HG02798 (cell line): Measurements from ENCODE around the gene TOB1.
"Not testable (repeated sequence)": the region's sequence is repeated elsewhere in the genome, so short reads cannot be mapped to it uniquely, and the experiment has no call there.

ENCODE experiments used
- ATAC-seq: cut with Tn5 transposase; IDR thresholded peaks from one replicate; pipeline ENCODE4 v1.9.1; 2021; ENCODE audit warnings: mild to moderate bottlenecking; ENCODE audit not compliant: unreplicated experiment, poor library complexity

The TOB1 gene

GRCh38 chr17:50899005-50899460 is 32.9 kb upstream of the TOB1 start:
- ATAC-seq, result no peak

DNA sequence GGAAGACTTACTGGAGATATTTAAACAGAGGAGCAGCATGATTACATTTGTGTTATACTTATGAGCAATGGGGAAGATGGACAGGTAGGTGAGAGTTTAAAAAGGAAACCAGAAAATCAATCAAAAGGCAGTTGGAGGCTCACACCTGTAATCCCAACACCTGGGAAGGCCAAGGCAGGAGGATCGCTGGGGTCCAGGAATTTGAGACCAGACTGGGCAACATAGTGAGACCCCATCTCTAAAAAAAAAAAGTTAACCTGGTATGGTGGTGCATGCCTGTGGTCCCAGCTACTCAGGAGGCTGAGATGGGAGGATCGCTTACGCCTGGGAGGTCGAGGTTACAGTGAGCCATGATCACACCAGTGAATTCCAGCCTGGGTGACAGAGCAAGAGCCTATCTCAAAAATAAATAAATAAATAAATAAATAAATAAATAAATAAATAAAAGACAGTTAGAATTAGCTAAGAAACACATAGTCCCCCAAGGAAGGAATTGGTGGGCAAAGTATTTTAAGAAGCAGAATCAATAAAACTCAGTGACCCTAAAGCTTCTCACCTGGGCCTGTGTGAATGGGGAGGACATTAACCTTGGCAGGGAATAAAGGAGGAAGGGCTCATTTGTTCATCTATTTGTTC is 32.3 kb upstream of the TOB1 start:
- no peak for ATAC-seq

DNA sequence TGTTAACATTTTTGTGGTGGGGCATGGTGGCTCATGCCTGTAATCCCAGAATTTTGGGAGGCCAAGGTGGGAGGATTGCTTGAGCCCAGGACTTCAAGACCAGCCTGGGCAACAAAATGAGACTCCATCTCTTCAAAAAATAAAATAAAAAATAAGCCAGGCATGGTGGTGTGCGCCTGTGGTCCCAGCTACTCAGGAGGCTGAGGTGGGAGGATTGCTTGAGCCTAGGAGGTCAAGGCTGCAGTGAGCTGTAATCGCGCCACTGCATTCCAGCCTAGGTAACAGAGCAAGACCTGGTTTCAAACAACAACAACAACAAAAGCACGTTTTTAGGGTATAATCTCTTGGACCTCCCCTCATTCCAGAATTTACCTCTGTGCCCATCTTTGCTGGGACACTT is 28.4 kb upstream of the TOB1 start:
- ATAC-seq, result not testable (repeated sequence)

GRCh38 chr17:50893183-50893993 is 27.2 kb upstream of the TOB1 start:
- no peak for ATAC-seq

- ATAC-seq, result no peak
These were observed 26.1 kb upstream of the TOB1 start for GRCh38 chr17:50892101-50892776.

DNA sequence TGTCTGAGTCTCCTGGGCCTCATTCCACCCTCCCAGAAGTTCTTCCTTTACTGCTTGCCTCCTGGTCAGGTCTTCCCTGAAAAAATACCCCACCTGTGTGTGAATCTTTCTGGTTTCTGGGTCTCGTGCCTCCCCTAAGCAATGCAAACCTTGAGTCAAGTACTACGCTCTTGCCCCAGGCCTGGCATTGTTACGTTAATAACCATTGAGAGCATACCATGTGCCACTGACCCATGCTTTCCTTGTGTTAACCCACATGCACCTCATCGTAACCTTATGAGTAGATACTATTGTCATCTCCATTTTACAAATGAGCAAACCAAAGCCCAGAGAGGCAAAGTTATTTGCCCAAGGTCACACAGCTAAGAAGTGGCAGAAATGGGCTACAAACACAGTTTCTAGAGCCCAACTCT is 25.4 kb upstream of the TOB1 start:
- no peak for ATAC-seq

GRCh38 chr17:50890675-50891516 is 24.7 kb upstream of the TOB1 start:
- no peak for ATAC-seq

DNA sequence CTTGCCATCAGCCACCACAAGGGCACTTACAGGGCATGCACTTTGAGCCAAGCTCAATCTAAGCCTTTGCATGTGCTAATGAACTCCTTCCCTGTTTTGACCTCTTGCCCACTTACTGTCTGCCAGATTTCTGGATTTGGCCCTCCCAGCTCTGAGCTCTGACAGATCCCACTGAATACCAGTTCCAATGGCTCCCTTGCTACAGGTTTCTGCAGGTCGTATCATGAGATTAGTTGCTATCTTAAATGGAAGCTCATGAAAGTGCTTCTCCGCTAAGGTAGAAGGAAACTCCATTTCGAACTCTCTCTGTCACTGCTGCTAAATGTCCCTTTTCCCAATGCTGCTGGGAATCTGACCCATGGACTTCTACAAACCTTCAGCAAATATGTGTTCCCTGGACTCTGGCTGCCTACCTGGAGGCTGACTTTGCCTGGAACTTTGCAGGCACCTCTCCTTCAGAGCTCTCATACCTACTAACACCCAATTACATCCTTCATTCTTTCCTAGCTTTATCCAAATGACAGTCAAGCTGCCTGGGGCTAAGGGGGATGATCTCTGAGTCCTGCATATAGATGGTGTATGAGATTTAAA is 23.5 kb upstream of the TOB1 start:
- ATAC-seq, result no peak

DNA sequence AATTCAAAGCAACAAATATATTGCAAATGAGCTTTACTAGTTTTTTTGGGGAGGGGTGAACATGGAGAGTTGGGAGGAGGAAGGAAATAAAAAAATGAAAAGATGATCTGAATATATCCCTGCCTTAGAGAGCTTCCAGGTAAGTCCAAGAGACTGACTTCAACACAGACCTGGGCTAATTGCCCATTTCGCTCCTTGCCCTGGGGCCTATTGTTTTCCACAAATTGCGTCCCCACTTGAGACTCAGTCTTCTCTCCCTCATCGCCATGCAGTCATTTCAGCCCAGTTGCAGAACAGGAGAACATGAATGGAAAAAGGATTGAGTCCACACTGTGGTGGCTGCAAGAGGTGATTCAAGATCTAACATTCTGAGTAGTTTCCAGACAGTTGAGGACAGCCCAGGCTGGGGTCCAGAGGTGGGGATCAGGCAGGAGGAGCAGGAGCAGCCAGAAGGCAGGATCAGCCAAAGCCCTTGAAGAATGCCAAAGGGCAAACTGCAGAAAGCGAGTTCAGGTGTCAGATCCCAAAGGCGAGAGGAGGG is 21.6 kb upstream of the TOB1 start:
- no peak for ATAC-seq

DNA sequence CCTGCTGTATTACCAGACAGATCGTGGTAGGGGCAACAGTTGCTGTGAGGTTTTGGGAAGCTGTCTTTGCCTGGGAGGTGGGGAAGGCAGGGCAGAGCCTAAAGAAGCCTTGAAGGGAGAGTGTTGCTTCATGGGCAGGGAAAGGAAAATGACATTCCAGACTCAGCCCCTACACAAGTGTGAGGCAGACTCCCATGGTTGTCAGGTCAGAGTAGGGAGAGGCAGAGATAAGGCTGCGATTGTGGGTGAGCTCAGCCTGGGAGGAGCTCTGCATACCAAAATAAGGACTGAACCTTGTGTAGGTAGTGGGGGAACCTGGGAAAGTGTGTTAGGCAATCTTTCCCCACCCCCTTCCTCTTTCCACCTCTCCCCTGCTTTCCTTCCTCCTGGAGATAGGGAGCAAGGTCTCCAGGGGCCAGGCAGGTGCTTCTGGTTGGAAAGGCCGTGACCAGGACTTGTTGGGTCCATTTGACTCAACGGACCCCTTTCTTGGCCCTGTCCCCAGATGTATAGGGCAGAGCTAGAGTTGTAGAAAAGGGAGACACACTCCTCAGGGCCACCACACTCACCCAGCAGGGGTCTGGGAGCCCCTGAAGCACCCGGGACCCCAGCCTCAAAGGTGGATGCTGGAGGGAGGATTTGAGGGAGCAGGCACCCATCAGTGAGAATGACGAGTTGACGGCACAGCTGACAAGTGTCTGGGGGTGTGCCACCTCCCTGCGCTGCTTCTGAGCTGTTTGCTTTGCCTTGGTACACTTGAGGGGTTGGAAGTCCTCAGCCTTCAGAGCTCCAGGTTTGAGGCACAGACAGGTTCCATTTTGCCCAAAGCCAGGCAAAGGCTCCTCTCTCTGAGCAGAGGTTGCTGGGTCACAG is 18.5 kb upstream of the TOB1 start:
- ATAC-seq, result no peak

DNA sequence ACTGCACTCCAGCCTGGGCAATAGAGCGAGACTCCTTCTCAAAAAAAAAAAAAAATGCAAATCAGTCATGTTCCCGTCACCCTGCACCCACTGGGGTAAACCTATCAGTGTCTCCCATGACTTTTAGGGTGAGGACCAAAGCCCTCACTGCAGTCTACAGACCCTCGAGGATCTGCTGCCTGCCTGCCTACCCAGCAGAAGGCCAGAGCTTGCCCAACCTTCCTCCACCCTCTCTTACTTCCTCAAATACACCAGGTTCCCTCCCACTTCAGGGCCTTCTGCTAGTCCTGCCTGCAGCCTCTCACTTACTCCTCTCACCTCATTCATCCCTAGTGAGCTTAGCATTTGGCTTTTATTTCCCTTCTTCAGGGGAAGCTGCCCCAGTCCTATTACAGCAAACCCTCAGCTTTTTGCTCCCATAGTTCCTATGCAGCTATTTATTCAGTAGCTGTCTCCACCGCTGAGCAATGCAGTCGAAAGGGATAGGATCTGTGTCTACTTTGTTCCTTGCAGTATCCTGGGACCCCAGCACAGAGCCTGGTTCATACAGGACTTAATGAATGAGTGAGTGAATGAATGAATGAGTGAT is 17.8 kb upstream of the TOB1 start:
- no peak for ATAC-seq

DNA sequence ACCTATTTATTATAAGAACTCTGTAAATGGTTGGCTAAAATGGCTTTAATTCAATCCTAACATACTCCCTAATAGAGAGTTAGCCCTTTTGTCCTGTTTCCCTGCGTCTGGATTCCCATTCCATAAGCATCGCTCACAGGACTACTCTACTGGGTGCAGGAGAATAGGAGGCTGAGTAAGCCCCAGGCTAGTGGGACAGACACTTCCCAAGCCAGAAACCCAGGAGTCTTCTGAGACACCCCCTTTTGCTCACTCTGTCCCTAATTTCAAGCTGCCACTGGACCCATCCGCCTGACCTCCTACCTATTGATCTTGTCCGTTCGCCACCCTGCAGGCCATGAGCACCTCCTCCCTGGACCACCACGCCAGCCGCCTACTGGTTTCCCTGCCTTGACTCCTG is 16.7 kb upstream of the TOB1 start:
- ATAC-seq, result no peak

DNA sequence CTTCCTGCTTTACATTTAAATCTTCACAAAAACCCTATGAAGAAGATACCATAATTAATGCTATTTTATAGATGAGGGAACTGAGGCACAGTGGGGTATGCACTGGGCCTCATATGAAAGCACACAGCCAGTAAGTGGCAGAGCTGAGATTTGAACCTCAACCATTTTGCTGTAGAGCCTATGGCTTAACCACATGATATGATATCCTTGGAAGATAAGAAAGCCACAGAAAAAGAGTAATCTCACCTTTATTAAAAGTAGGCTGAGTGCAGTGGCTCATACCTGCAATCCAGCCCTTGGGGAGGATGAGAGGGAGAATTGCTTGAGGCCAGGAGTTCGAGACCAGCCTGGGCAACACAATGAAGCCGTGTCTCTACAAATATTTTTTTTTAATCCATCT is 15.0 kb upstream of the TOB1 start:
- no peak for ATAC-seq

DNA sequence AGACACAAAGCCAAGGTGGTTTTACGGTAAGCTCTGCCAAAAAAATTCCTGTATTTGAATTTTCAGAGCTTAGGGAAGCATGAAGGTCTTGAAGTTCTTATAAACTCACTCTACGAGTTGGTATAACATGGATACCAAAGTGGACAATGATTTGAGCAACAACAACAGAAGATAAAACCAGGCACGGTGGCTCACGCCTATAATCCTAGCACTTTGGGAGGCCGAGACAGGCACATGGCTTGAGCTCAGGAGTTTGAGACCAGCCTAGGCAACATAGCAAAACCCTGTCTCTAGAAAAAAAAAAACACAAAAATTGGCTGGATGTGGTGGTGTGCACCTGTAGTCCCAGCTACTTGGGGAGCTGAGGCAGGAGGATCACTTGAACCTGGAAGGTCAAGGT is 12.9 kb upstream of the TOB1 start:
- no peak for ATAC-seq

DNA sequence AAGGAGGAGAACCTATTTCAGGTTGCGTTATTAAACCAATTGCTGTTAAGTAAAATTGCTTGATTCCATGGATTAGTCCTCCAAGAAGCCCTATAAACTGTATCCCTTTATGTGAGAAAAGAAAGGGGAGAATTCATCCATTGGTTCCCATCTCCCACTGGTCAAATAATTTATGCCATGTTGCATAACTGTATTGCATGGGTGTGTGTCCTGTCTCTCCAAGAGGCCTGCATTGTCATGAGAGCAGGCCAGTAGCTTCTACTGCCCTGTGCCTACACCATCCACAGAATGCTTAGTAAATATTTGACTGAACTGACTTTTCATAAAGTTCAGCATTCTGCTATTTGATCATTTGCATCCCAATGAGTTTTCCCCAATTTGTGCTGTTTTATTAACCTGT is 11.7 kb upstream of the TOB1 start:
- no peak for ATAC-seq

DNA sequence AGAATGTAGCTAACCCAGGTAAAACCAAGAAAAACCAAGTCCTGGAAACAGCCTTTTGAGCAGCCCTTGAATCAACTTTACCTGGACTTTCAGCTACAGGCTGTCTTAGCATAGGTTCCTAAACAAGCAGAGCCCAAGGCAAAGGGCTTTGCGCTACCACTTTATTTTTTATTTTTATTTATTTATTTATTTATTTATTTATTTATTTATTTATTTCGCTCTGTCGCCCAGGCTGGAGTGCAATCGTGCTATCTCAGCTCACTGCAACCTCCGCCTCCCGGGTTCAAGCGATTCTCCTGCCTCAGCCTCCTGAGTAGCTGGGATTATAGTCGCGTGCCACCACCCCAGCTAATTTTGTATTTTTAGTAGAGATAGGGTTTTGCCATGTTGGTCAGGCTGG is 10.9 kb upstream of the TOB1 start:
- not testable (repeated sequence) for ATAC-seq

GRCh38 chr17:50875074-50875473 is 8.9 kb upstream of the TOB1 start:
- ATAC-seq, result no peak

DNA sequence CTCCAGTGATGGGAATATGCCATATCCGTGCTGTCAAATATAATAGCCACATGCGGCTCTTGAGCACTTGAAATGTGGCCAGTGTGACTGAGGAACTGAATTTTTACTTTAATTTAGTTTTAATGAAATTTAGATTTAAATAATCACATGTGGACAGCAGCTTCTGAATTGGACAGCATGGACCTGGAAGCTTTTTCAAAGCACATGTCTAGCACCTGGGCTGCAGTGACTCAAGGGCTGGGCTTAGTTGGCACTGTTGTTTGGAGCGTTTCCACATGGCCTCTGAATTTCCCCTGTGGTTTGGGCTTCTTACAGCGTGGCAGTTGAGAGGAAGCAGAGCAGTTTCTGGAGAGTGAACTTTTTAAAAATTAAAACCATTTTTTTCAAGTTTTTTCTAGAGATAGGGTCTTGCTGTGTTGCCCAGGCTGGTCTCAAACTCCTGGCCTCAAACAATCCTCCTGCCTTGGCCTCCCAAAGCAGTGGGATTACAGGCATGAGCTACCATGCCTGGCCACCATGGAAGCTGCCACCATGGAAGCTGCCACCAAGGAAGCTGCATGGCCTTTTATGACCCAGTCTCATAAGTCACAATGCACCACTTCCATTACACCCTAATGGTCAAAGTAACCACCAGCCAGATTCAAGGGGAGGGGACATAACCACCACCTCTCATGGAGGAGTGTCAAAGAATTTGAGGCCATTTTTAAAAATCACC is 6.7 kb upstream of the TOB1 start:
- no peak for ATAC-seq
